Body of pancreas (tissue), 4 donors: ENCODE data around the gene GTF3C5.

Experiments
- POLR2A ChIP-seq, 3 donors: fragments of 450-650 bp; IDR thresholded peaks; one replicate each; pipeline ENCODE4 v1.6.1; 2016; ENCODE audit warnings: antibody characterized with exemption in 3 of 3, mild to moderate bottlenecking in 2 of 3
- TF ChIP-seq, protein P1 (sequence below), 7 experiments: fragments of 450-650 bp in 4 of 7; fragments of 200-600 bp in 3 of 7; sonication (generic) in 3 of 7; IDR thresholded peaks; one replicate each; pipeline ENCODE4 v1.5.1; 2016 to 2019; ENCODE audit warnings: antibody characterized with exemption in 7 of 7

DNA sequence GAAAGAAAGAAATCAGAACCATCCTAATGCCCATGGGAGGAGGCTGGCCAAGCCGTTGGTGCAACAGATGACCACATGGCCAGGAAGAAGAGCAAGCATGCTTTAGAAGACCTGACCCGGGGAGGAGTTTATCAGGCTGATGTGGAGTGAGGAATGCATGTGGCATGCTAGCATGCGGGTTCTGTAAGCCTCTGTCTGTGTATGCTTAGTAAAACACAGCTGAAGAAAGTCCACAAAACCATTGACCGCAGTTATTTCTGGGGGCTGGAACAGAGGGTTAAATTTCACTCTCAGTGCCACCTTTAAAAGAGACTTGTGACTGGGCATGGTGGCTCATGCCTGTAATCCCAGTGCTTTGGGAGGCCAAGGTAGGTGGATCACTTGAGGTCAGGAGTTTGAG lies 33.2 kb upstream of the GTF3C5 start:
- TF ChIP-seq, protein P1, sequence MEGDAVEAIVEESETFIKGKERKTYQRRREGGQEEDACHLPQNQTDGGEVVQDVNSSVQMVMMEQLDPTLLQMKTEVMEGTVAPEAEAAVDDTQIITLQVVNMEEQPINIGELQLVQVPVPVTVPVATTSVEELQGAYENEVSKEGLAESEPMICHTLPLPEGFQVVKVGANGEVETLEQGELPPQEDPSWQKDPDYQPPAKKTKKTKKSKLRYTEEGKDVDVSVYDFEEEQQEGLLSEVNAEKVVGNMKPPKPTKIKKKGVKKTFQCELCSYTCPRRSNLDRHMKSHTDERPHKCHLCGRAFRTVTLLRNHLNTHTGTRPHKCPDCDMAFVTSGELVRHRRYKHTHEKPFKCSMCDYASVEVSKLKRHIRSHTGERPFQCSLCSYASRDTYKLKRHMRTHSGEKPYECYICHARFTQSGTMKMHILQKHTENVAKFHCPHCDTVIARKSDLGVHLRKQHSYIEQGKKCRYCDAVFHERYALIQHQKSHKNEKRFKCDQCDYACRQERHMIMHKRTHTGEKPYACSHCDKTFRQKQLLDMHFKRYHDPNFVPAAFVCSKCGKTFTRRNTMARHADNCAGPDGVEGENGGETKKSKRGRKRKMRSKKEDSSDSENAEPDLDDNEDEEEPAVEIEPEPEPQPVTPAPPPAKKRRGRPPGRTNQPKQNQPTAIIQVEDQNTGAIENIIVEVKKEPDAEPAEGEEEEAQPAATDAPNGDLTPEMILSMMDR (IDR thresholded peaks at IDR 0.05), result no peak
- no peak for TF ChIP-seq POLR2A (IDR thresholded peaks at IDR 0.05)
